ELF-1 (cell line): ENCODE measurements around the gene NBAS.
"Not testable (repeated sequence)": the region's sequence is repeated elsewhere in the genome, so short reads cannot be mapped to it uniquely, and the experiment has no call there.

Experiments used
- DNase-seq: peaks from one replicate; pipeline ENCODE4 v3.0.0-alpha.2; 2016; ENCODE audit warnings: low read depth, low spot score

Gene NBAS

GRCh38 chr2:15559379-15560139 lies 1.6 kb downstream of the NBAS start:
- DNase-seq: no peak

- DNase-seq: no peak
These were observed 3.2 kb downstream of the NBAS start for GRCh38 chr2:15557887-15558311.

GRCh38 chr2:15556311-15556930 lies 4.7 kb downstream of the NBAS start:
- DNase-seq: no peak

- DNase-seq: no peak
These were observed 5.4 kb downstream of the NBAS start for GRCh38 chr2:15555760-15556193.

GRCh38 chr2:15554525-15555218 lies 6.5 kb downstream of the NBAS start:
- no peak for DNase-seq

GRCh38 chr2:15553951-15554350 lies 7.2 kb downstream of the NBAS start:
- no peak for DNase-seq

GRCh38 chr2:15553519-15553918 lies 7.6 kb downstream of the NBAS start:
- DNase-seq: no peak

- no peak for DNase-seq
These were observed 12.2 kb downstream of the NBAS start for GRCh38 chr2:15548974-15549373.

- no peak for DNase-seq
These were observed 13.8 kb downstream of the NBAS start for GRCh38 chr2:15547115-15547876.

GRCh38 chr2:15546297-15547098 lies 14.6 kb downstream of the NBAS start:
- peak; percentile 37 for DNase-seq

GRCh38 chr2:15544227-15544626 lies 16.9 kb downstream of the NBAS start:
- DNase-seq: no peak

- no peak for DNase-seq
These were observed 17.6 kb downstream of the NBAS start for GRCh38 chr2:15543541-15543940.

GRCh38 chr2:15543053-15543452 lies 18.1 kb downstream of the NBAS start:
- no peak for DNase-seq

GRCh38 chr2:15542269-15542668 lies 18.9 kb downstream of the NBAS start:
- not testable (repeated sequence) for DNase-seq

- DNase-seq: not testable (repeated sequence)
These were observed 20.6 kb downstream of the NBAS start for GRCh38 chr2:15540523-15540922.

- DNase-seq: no peak
These were observed 21.1 kb downstream of the NBAS start for GRCh38 chr2:15539999-15540398.

- DNase-seq: no peak
These were observed 22.3 kb downstream of the NBAS start for GRCh38 chr2:15538792-15539191.

GRCh38 chr2:15533860-15534480 lies 27.2 kb downstream of the NBAS start:
- DNase-seq: no peak

- DNase-seq: no peak
These were observed 28.1 kb downstream of the NBAS start for GRCh38 chr2:15532996-15533395.

- DNase-seq: no peak
These were observed 29.9 kb downstream of the NBAS start for GRCh38 chr2:15531095-15531854.
